RWPE2 (cell line): ENCODE results near the gene LIN37.
A peak's percentile ranks its signal among the peaks of the same experiment; 100 is the strongest.

Experiments
- ATAC-seq: fragments of 200-7000 bp; cut with Tn5 transposase; 3 replicates; pipeline ENCODE4 v1.9.1; 2021; ENCODE audit warnings: low read depth
- DNase-seq: peaks from one replicate; pipeline ENCODE4 v3.0.0-alpha.2; 2020; ENCODE audit warnings: low spot score
- H3K27ac ChIP-seq: fragments of 450-650 bp; 2 replicates; pipeline ENCODE4 v1.5.1; 2017; ENCODE audit warnings: mild to moderate bottlenecking; ENCODE audit not compliant: poor library complexity, severe bottlenecking
- H3K27me3 ChIP-seq: fragments of 250-450 bp; sonication (Bioruptor Pico); 2 replicates; pipeline ENCODE4 v1.5.1; 2021; ENCODE audit warnings: mild to moderate bottlenecking, moderate library complexity; ENCODE audit not compliant: insufficient read depth, poor library complexity, severe bottlenecking
- H3K36me3 ChIP-seq: fragments of 250-450 bp; sonication (Bioruptor Pico); 2 replicates; pipeline ENCODE4 v1.5.1; 2020; ENCODE audit warnings: low read depth, mild to moderate bottlenecking, moderate library complexity
- H3K4me1 ChIP-seq: fragments of 250-450 bp; sonication (Bioruptor Pico); 2 replicates; pipeline ENCODE4 v1.5.1; 2021; ENCODE audit warnings: mild to moderate bottlenecking, moderate library complexity; ENCODE audit not compliant: insufficient read depth, poor library complexity, severe bottlenecking
- H3K4me3 ChIP-seq: fragments of 250-450 bp; sonication (Bioruptor Pico); 2 replicates; pipeline ENCODE4 v1.5.1; 2021; ENCODE audit warnings: mild to moderate bottlenecking, moderate library complexity; ENCODE audit not compliant: severe bottlenecking
- H3K9me3 ChIP-seq: fragments of 250-450 bp; sonication (Bioruptor Pico); 2 replicates; pipeline ENCODE4 v1.5.1; 2021; ENCODE audit warnings: mild to moderate bottlenecking, moderate library complexity; ENCODE audit not compliant: severe bottlenecking
- TF ChIP-seq, protein P1 (sequence below): fragments of 450-650 bp; IDR thresholded peaks from one replicate; pipeline ENCODE4 v1.5.1; 2017; ENCODE audit warnings: mild to moderate bottlenecking, moderate library complexity; ENCODE audit not compliant: poor library complexity, severe bottlenecking

Gene LIN37

GRCh38 chr19:35720163-35720524 lies 28.2 kb upstream of the LIN37 start:
- ATAC-seq (no peak), DNase-seq (no peak)
- TF ChIP-seq, protein P1, sequence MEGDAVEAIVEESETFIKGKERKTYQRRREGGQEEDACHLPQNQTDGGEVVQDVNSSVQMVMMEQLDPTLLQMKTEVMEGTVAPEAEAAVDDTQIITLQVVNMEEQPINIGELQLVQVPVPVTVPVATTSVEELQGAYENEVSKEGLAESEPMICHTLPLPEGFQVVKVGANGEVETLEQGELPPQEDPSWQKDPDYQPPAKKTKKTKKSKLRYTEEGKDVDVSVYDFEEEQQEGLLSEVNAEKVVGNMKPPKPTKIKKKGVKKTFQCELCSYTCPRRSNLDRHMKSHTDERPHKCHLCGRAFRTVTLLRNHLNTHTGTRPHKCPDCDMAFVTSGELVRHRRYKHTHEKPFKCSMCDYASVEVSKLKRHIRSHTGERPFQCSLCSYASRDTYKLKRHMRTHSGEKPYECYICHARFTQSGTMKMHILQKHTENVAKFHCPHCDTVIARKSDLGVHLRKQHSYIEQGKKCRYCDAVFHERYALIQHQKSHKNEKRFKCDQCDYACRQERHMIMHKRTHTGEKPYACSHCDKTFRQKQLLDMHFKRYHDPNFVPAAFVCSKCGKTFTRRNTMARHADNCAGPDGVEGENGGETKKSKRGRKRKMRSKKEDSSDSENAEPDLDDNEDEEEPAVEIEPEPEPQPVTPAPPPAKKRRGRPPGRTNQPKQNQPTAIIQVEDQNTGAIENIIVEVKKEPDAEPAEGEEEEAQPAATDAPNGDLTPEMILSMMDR: no peak
- Histone ChIP-seq H3K4me3 (no peak overlapping the region), H3K4me1 (no peaks in the 10 kb centered on the region), H3K36me3 (peaks cover 48% of the 10 kb centered on the region), H3K27me3 (no peaks in the 10 kb centered on the region), H3K9me3 (no peaks in the 10 kb centered on the region), H3K27ac (no peak overlapping the region)

GRCh38 chr19:35720648-35721047 lies 27.7 kb upstream of the LIN37 start:
- TF ChIP-seq, protein P1: no peak
- no peaks in the 10 kb centered on the region for H3K27me3 ChIP-seq

GRCh38 chr19:35721374-35721773 lies 27.0 kb upstream of the LIN37 start:
- peak; percentile 46 for DNase-seq
- H3K4me3 ChIP-seq: no peak overlapping the region
- peaks cover 60% of the 10 kb centered on the region for H3K36me3 ChIP-seq
- H3K4me1 ChIP-seq: no peaks in the 10 kb centered on the region
- ATAC-seq: no peak
- H3K27ac ChIP-seq: no peak overlapping the region
- H3K27me3 ChIP-seq: no peaks in the 10 kb centered on the region
- no peaks in the 10 kb centered on the region for H3K9me3 ChIP-seq
- TF ChIP-seq, protein P1: no peak

More at GRCh38 chr19:35720648-35721047, 27.7 kb upstream of the LIN37 start:
- Histone ChIP-seq H3K36me3 (peaks cover 53% of the 10 kb centered on the region), H3K27ac (no peak overlapping the region), H3K9me3 (no peaks in the 10 kb centered on the region), H3K4me1 (no peaks in the 10 kb centered on the region), H3K4me3 (no peak overlapping the region)
- peak; percentile 56 for DNase-seq
- no peak for ATAC-seq

- Histone ChIP-seq H3K4me3 (no peak overlapping the region), H3K27ac (no peak overlapping the region), H3K27me3 (no peaks in the 10 kb centered on the region), H3K36me3 (peaks cover 69% of the 10 kb centered on the region), H3K9me3 (no peaks in the 10 kb centered on the region), H3K4me1 (no peaks in the 10 kb centered on the region)
- no peak for ATAC-seq
- DNase-seq: no peak
- TF ChIP-seq, protein P1: no peak
These were observed 25.9 kb upstream of the LIN37 start for GRCh38 chr19:35722461-35722860.

DNA sequence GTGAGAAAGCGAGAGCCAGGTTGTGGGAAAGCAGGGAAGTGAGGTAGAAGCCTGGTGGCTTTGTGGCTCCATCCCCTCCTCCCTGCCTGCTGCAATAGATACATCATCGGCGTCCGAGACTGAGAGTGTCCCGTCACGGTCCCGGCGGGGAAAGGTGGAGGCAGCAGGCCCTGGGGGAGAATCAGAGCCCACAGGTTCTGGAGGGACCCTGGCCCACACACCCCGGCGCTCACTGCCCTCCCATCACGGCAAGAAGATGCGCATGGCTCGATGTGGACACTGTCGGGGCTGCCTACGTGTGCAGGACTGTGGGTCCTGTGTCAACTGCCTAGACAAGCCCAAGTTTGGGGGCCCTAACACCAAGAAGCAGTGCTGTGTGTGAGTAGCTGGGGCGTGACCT lies 25.5 kb upstream of the LIN37 start:
- Histone ChIP-seq H3K4me1 (no peaks in the 10 kb centered on the region), H3K36me3 (peaks cover 72% of the 10 kb centered on the region), H3K27ac (no peak overlapping the region), H3K27me3 (no peaks in the 10 kb centered on the region), H3K4me3 (no peak overlapping the region), H3K9me3 (no peaks in the 10 kb centered on the region)
- DNase-seq: no peak
- ATAC-seq: no peak
- TF ChIP-seq, protein P1: no peak
